CD4-positive, alpha-beta T cell treated with Interleukin-4 for 1 hour (primary cell): ENCODE data around the gene CAPN2.

Experiments used
- DNase-seq, 2 donors: peaks; one replicate each; pipeline ENCODE4 v3.0.0-alpha.2; 2020 to 2022

The CAPN2 gene

DNA sequence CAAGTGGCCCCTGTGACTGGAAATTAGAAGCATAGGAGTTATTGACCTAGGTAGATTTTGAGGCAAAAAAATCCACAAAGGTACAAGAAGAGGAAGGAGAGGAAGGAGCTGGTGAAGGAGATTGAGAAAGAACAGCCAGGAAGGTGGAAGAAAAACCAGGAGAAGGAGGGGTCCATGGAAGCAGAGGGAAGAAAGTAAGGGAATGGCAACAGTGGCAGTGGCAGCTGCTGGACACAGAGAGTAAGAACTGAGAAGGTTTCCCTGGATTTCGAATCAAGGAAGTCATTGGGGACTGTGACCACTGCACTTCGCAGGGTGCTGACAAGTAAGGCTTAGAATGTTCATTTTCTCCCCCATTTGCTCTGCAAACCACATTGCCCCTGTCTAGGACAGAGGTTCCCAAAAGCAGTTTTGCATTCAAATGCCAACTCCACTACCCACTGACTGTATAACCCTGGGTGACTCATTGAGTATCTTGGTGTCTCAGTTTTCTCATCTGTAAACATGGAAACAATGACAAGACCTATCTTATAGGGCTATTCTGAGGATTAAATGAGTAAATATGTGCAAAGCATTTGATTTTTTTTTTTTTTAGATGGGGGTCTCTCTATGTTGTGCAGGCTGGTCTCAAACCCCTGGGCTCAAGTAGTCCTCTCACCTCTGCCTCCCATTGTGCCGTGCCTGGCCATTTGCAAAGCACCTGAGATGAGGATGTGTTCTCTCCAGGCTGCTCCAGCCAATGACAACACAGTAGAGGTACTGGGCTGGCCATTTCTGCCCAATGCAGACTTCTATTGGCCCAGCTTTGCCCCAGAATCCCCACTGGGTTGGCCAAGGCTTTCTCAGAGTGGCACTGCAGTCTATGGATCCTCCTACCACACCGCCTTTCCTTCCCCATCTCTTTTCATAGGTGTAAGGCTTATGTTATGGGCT lies 9.3 kb upstream of the CAPN2 start:
- DNase-seq, result no peak

DNA sequence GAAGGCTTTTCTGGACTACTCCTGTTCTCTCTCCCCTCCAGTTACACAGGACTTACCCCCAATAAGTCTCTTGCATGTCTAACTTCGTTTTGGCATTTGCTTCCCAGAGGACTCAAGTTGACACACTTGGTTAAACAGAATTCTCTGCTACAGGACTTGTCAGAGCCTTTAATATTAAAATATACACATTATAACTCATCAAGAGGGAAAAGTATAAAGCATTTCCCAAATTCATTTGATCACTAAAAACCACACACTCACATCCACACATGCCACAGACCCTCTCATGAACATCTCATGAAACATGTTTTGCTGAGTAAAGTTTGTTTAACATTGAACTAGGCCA lies 8.7 kb upstream of the CAPN2 start:
- DNase-seq, result no peak

DNA sequence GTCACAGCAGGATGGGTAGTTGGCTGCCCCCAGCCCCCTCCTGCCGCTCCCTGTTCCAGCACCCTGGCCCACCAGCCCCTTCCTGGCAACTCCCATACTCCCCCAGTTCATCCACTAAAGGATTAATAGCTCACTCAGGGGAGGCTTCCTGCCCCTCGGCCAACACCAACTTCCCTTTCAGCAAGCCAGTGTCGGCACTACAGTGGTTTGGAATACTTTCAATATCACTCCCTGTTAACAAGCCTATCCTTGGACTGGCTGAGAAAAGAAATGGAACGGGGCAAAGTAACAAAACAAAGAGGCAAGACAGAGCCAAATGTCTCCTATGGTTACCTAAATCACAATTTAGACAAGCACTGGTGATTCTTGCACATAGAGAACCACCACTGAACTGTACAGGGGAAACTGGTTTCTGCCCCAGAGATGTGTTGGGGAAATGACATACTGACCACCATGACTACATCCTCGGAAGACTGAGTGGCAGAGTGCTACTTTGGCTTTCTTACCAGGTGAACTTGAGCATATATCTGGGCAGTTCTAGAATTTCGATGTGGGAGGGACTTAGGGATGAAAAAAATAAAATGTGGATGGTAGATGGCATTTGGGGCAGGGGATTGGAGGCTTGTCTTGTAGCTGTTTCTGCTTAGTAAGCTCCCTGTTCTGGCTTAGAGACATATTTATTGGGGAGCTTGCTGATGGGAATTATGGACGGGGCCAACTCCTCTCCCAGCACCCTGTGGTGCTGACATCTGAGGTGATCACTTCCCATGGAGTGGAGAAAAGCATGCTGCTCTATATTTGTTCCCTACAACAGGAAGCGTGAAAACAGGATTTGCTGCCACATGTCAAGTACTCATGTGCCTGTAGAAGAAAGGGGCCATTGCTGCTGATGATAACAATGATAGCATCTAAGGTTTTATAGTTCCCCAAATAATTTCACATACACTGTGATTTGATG lies 7.1 kb upstream of the CAPN2 start:
- DNase-seq, result no peak

GRCh38 chr1:223706077-223706973 lies 6.0 kb upstream of the CAPN2 start:
- DNase-seq, result no peak

DNA sequence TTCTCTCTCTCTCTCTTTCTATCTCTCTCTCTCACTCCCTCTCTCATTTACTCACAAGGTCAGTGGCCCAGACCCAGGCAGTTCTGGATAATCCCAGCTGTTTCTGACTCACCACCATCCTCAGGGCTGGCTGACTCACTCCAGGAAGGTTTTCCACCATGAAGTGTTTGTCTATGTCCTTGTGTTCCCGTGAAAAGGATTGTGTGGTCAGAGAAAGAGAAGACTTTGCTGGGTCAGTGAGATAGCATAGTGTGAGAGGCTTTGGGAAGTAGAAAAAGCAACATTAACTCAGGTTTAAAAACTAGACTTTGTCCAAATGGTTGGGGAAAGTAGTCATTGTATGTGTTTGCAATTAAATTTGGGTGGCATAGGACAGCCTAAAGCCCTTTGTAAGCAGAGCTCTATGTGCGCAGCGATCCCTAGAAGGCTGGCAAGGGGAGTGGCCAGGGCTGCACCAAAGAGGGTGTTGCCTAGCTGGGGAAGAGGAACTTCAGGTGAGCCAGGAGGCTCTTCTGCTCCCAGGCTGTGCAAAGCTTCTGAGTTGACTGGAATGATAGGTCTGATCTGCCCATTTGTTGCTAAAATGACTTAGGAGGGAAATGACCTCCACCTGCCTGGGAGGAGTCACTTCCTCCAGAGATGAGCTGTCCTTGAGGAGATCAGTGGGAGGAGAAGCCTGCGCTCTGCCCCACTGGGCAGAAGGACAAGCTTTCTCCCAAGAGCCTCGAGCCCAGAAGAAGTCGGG lies 4.9 kb upstream of the CAPN2 start:
- no peak for DNase-seq

DNA sequence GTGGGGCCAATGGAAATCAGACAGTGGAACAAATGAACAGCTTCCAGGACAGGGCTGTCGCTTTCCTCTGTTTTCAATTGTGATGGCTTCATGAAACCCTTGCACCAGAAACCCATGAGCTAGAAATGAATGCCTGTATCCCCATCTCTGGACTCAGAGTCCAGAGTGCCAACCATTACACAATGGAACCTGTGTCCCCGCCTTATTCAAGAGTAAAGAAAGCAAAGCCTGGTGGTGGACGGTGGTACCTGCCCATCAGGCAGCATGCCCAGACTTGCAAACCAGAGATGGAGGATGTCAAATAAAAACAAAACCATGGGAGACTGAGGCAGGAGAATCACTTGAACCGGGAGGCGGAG lies 4.4 kb upstream of the CAPN2 start:
- no peak for DNase-seq

GRCh38 chr1:223708651-223709268 lies 3.6 kb upstream of the CAPN2 start:
- no peak for DNase-seq

GRCh38 chr1:223709598-223709997 lies 2.7 kb upstream of the CAPN2 start:
- no peak for DNase-seq

- DNase-seq, result no peak
Observed at GRCh38 chr1:223710179-223711133, 1.9 kb upstream of the CAPN2 start.

GRCh38 chr1:223711173-223711572 lies 1.2 kb upstream of the CAPN2 start:
- DNase-seq, result no peak

DNA sequence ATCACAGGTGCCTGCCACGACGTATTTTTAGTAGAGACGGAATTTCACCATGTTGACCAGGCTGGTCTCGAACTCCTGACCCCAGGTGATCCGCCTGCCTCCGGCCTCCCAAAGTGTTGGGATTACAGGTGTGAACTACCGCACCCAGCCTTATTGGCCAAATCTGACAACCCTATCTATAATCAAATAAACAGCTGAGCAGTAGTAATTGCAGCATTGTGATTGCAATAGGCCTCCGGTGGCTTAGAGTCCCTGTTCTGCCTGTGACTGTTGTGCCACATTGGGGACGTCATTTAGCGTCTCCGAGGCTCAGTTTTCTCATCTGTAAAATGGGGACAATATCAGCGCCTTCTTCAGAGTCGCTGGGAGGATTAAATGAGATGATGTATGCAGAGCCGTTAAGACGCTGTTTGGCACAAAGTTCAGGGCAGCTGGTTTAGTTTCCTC lies 569 bp upstream of the CAPN2 start:
- no peak for DNase-seq

- DNase-seq, result peak; percentile 38 to 49
Observed at GRCh38 chr1:223712850-223713474, 623 bp downstream of the CAPN2 start.

- DNase-seq, result peak in 1 of 2 donors; percentile 26
Observed at GRCh38 chr1:223713546-223714420, 1.4 kb downstream of the CAPN2 start.

- no peak for DNase-seq
Observed at GRCh38 chr1:223714421-223714724, 2.0 kb downstream of the CAPN2 start.

- peak in 1 of 2 donors; percentile 48 for DNase-seq
Observed at GRCh38 chr1:223714849-223715603, 2.7 kb downstream of the CAPN2 start.

DNA sequence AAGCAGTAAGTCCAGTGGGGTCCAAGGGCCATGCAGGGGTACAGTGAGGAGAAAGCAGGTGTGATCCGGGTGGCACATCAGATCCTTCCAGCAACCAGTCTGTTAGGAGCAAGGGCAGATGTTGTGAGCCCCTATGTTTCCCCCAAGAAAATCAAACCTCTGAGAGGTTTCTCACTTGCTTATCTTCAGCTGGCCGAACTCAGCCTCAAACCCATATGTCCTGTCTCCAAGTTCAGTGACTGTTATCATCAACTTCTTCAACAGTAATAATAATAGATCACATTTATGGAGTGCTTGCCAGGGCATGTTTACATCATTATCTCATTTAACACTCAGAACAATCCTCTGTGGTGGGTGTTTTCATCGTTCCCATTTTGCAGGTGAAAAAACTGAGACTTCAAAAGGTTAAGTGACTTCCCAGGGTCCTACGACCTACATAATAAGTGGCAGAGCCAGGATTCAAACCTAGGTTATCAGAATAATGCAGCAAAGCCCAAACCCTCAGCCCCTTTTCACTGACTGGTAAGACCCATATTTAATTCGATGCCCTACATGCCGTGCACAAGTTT lies 3.3 kb downstream of the CAPN2 start:
- DNase-seq, result no peak

DNA sequence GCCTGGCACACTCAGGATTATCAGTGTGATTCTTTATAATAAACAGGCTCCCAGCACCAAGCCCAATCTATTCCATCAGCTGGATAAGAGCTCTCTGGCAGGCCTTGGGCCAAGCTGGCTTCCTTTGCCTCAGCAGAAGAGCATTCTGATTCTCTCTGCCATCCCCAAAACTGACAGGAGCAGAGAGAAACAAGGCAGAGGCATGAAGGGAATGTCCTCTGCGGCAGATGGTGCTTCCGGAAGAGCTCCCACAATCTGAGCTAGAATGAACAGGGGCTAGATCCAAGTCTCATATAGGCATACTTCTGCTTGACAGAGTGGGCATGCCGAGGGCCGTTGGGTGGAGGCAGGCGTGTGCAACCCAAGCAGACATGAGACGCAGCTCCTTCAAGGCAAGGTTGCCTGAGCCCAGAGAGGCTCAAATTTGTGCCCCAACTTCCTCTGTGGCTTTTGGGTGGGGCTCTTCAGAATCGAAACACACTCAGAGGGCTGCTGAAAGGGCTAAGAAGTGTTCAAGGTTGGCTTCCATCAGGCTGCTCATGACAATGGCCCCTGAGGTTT lies 4.0 kb downstream of the CAPN2 start:
- DNase-seq, result peak; percentile 68 to 78
